Hindlimb muscle (tissue), 1 donor: ENCODE data around the gene GGT7. TPM values are rescaled to one million over a fixed set of nuclear protein-coding genes. Genes with fewer than 3 reads are reported as not detected.
"Not testable (repeated sequence)": the region's sequence is repeated elsewhere in the genome, so short reads cannot be mapped to it uniquely, and the experiment has no call there.

Experiments
- DNase-seq: peaks from one replicate; pipeline ENCODE4 v3.0.0-alpha.2; 2013
- polyA plus RNA-seq: library from polyadenylated mRNA; unstranded; fragments of 120-200 nt; gene quantifications from one replicate; pipeline ENCODE4 v1.2.1, GENCODE V29; 2013; ENCODE audit not compliant: insufficient read length

GGT7 gene
- polyA plus RNA-seq, 1 donor = 21.1 TPM

DNA sequence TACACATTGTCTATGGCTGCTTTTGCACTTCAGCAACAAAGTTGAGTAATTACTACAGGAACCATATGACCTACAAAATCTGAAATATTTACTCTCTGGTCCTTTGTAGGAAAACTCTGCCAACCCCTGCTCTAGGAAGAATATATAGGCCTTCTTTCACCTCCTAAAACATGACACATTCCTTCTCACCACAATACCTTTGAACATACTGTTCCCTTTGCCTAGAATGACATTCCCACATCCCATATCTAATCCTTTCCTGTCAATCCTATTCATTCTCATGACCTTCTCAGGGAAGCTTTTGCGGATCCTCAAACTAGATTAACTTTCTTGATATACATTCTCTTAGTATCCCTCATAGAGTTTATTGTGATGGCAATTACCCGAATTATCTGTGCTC lies 29.2 kb downstream of the GGT7 start:
- DNase-seq = no peak

- DNase-seq = no peak
These were observed 30.5 kb downstream of the GGT7 start for GRCh38 chr20:34842143-34842542.

DNA sequence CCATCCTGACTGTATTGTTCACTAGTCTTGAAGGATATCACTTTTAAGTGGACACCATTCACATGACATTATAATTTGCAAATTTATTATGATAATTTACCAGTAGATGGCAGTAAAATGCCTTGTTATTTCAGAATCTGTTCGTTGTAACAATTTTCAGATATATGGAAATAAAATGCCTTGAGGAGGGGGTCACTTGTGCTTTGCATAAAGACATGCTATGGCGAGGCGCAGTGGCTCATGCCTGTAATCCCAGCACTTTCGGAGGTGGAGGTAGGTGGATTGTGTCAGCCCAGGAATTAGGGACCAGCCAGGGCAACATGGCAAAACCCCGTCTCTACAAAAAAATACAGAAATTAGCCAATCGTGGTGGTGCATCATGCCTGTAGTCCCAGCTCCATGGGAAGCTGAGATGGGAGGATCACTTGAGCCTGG lies 38.2 kb downstream of the GGT7 start:
- peak; percentile 7 for DNase-seq

- no peak for DNase-seq
These were observed 40.7 kb downstream of the GGT7 start for GRCh38 chr20:34831936-34832335.

DNA sequence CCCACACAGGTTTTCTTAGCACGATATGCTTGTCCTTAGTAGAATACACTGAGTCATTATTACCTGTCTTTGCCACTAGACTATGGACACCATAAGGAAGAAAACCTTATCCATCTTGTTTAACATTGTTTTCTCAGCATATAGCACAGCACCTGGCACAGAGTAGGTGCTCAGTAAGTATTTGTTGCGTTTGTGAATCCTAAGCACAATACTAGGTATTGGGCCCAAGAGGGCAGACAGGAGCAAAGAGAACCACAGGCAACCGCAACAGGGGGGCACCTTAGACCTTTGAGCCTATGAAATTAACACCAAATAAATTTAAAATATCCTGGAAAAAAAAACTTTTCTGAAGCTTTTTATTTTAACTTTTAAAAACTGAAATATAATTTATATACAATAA lies 43.5 kb downstream of the GGT7 start:
- no peak for DNase-seq

DNA sequence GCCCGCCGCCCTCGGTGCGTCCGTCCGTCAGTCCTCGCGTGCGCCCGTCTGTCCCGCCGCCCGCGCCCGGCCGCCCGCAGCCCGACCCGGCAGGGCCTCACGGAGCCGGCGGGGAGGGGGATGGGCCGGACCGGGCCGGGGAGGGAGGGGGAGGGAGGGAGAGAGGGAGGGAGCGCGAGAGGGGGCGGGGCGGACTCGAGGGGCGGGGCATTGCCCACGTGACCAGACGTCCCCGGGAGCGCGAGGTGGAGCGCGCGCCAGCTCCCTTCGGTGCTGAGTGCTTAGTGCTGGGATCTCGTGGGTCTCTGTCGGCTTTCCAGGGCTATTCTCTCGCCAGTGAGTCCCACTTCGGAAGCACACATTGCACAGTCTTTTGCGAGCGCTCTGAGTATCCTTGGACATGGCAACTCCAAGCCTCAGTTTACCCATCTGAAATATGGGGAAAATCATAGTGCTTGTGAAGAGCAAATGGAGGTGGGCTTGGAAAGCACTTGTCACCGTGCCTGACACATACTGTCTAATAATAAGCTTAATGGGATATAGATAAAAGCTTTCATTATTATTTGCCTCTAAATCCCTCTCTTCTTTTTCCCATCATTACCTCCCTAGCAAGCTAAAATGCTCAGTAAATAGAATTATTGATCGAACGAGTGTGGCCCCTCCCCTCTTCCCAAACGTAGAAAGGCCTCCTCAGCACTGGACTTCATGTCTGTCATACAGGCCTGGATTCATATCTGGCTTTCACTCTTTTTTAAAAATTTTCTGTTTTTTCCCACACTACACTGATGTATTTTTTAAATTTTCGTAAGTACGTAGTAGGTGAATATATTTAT lies 46.9 kb downstream of the GGT7 start, which contains the start of gene NCOA6:
TSS of gene NCOA6 (minus strand) at position 122 of the 833 bp plus-strand sequence. CDS start 43,296 bp downstream, outside the sequence.
- peak; percentile 78 for DNase-seq

DNA sequence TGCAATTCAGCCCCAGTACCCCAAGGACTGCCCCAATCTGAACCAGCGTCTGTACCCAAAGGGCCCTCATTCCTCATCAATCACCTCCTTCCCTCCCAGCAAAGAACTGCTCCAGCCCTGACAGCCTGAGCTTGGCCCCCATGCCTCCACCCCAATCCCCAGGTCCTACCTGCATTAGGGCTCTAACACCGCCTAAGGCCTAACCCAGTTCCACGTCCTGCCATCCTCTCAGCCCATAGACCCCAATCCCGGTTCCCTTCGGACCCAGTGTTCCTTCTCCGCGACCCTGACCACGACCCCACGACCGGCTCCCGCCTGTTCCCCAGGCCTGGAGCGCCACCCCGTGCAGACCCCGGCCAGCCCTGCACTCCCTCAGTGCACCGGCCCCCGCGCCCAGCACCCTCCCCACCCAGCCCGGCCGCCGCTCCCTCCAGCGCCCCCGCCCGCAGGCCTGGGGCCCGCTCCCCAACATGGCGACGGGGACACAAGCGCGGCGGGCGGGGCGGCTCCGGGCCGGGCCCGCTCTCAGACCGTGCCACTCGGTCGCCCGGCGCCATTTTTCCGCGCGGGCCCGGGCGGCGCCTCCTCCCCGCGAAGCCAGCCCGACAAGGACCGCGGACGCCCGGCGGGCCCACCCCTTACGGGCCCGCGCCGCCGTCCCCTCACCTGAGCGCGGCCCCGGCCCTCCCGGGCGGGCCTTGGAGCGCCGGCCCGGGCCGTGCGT lies 47.7 kb downstream of the GGT7 start:
- DNase-seq = peak; percentile 62

GRCh38 chr20:34824452-34824805 lies 48.2 kb downstream of the GGT7 start:
- DNase-seq = peak; percentile 26

- DNase-seq = no peak
These were observed 48.6 kb downstream of the GGT7 start for GRCh38 chr20:34824026-34824425.

- no peak for DNase-seq
These were observed 51.7 kb downstream of the GGT7 start for GRCh38 chr20:34820805-34821578.

- no peak for DNase-seq
These were observed 54.9 kb downstream of the GGT7 start for GRCh38 chr20:34817801-34818200.

DNA sequence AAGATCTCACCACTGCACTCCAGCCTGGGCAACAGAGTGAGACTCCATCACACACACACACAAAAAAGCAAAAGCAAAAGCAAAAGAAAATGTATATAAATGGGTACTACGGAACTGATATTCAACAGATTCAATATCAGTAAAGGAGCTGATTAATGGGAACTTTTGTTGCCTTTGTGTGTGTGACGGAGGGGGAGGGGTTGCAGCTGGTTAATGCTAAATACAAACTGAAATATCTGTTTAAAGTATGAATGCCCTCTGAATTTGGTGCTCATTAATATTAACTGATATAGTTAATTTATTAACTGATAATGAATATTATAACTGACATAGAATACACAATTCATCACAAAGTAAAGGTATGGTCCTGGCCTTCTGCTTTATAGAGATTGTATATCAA lies 55.6 kb downstream of the GGT7 start:
- no peak for DNase-seq

DNA sequence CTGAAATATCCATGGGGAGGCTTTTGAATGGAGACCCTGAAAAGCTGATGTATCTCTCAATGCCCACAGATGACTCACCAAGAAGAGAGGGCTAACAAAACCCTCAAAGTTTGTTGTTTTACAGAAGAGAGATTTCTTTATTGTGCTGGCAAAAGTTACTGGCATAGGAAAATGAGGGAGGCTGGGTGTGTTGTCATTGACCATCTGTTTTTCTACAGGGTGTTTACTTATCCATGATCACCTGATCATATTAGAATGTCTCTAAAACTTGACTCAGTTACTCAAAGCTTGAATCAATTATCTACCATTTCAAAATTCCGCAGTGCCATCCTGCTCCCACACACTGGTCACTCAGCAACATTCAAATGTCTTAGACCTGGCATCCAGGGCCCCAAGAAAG lies 57.0 kb downstream of the GGT7 start:
- no peak for DNase-seq

DNA sequence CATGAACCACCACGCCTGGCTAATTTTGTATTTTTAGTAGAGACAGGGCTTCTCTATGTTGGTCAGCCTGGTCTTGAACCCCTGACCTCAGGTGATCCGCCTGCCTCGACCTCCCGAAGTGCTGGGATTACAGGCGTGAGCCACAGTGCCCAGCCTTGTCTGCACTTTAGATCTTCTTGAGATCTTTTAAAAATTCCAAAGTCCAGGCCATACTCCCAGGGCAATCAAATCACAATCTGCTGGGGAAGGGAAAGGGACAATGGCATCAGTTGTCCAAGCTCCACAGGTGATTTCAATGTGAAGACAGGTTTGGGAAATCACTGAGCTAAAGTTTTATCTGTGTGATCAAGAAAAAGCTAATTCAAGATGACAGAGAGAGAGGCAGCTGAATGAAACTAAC lies 64.1 kb downstream of the GGT7 start:
- DNase-seq = no peak

DNA sequence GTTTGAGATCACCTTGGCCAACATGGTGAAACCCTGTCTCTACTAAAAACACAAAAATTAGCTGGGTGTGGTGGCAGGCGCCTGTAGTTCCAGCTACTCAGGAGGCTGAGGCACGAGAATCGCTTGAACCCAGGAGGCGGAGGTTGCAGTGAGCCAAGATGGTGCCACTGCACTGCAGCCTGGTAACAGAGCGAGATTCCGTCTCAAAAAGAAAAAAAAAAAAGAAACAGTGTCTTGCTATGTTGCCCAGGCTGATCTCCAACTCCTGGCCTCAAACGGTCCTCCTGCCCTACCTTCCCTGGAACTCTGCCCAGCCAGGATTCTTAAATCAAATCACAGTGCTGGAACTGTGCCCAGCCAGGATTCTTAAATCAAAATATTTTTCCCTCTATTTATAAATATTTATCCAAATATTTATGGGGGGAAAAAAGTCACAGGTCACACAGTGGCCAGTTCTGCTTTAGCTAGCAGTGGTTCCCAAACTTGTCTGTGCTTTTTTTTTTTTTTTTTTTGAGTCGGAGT lies 64.7 kb downstream of the GGT7 start:
- not testable (repeated sequence) for DNase-seq

DNA sequence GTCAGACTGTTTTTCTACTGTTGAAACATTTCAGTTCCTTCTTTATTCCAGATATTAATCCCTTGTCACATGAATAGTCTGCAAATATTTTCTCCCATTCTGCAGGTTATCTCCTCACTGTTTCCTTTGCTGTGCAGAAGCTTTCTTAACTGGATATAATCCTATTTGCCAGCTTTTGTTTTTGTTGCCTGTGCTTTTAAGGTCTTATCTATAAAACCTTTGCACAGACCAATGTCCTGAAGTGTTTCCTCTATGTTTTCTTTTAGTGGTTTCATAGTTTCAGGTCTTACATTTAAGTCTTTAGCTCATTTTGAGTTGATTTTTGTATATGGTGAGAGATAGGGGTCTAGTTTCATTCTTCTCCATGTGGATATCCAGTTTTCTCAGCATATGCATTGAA lies 66.4 kb downstream of the GGT7 start:
- no peak for DNase-seq

GRCh38 chr20:34798871-34799270 lies 73.8 kb downstream of the GGT7 start:
- no peak for DNase-seq

DNA sequence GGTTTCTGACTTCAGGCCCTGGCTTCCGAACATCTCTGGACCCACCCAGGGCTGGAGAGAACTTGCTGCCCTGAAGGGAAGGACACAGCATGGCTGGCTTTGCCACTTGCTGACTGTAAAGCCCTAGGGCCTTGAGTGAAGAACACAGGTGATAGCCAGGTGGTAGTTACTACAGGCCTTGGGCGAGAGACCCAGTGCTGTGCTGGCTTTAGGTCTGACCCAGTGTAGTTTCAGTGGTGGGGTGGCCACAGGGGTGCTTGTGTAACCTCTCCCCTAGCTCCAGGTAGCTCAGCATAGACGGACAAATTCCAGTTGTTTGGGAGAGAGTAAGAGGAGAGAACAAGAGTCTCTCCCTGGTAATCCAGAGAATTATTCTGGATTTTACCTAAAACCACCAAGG lies 74.3 kb downstream of the GGT7 start:
- DNase-seq = no peak

DNA sequence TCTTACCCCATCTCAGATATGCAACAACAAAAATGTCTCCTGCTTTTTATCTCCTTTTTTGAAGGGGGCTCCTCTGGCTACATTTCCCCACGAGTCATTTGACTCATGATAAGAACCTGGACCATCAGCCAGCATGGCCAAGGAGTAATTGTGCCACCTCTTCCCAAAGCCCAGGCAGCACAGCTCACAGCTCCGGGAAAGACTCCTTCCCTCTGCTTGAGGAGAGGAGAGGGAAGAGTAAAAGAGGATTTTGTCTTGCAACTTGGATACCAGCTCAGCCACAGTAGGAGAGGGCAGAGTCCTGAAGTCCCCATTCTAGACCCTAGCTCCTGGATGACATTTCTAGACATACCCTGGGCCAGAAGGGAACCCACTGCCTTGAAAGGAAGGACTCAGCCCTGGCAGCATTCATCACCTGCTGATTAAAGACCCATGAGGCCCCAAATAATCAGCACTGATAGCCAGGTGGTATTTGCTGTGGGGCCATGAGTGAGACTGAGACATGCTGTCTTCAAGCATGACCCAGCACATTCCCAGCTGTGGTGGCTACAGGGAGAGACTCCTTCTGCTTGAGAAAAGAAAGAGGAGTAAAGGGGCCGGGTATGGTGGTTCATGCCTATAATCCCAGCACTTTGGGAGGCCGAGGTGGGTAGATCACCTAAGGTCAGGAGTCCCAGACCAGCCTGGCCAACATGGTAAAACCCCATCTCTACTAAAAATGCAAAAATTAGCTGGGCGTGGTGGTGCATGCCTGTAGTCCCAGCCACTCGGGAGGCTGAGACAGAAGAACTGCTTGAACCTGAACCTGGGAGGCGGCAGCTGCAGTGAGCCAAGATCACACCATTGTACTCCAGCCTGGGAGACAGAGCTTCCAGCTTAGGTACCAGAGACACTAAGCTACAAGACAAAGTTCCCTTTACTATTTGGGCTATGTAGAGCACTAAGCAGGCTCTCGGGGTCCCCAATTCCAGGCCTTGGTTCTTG lies 75.4 kb downstream of the GGT7 start:
- DNase-seq = no peak
